Skeletal muscle cell (primary cell): ENCODE results near the gene PARP2.
"Not testable (repeated sequence)": the region's sequence is repeated elsewhere in the genome, so short reads cannot be mapped to it uniquely, and the experiment has no call there.

Experiments used
- DNase-seq: peaks from one replicate; pipeline ENCODE4 v3.0.0-alpha.2; 2010; ENCODE audit warnings: low read depth
- H3K4me3 ChIP-seq: 2 replicates; pipeline ENCODE4 v1.5.1; 2011; ENCODE audit warnings: low read depth, mild to moderate bottlenecking, control low read depth, low read length, moderate library complexity

Gene PARP2

DNA sequence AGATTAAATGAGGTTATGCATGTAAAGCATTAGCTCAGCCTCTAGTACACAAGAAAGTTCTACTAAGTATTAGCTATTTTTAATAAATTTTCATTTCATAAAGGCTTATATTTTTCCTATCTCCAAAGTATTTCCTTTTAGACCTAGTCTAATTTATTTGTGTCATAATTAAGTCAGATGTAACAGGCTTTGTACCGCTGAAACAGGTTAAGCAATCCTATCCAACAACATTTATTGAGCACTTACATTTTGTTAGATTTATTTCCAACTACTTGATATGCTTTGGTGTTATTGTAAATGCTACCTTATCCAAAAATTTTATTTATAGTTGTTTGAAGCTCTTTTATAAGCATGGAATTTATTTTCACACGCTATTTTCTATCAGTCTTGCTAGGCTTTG lies 1.8 kb upstream of the PARP2 start:
- no peak for DNase-seq
- H3K4me3 ChIP-seq, result peak overlapping the region; percentile 73

DNA sequence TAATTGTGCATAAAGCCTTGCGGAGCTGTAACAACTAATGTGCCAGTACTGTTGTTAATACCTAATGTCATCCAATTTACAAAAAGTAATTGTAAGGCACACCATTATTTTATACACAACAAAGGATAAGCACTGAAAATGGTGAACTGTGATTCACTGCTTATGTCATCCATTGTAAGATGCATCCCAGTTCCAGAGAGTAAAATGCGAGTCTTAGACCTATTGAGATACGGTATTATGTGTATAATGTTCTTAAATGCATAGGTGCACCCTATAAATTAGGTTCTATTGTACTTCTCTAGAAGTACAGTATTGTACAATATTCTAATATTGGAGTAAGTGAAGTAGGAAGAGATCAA lies 406 bp downstream of the PARP2 start:
- DNase-seq, result no peak
- peak overlapping the region; percentile 73 for H3K4me3 ChIP-seq

DNA sequence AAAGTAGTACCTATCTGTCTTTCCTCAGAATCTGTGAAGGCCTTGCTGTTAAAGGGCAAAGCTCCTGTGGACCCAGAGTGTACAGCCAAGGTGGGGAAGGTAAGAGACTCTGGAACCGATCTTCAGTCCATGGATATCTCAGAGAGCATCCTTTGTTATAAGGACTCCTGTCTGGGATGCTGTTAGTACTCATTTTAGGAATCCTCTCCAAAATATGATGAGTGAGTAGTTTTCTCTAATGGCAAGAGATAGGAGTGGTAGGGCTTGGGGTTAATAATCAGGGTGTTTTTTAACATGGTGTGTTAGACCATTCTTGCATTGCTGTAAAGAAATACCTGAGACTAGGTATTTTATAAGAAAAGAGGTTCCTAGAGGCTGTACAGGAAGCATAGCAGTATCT lies 1.9 kb downstream of the PARP2 start:
- DNase-seq, result no peak
- no peak overlapping the region for H3K4me3 ChIP-seq

DNA sequence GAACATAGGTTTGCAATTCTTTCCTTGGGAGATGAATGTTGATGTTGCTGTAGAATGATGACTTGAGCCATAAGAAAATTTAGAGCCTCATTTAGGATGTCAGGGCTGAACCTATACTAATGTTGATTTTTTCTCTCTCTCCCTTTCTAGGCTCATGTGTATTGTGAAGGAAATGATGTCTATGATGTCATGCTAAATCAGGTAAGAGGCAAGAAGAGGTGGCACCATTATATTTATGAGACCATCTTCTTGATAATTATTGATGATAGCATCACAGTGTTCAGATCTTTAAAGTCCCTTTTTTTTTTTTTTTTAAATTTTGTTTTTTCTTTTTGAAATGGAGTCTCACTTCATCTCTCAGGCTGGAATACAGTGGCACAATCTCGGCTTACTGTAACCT lies 3.3 kb downstream of the PARP2 start:
- no peak overlapping the region for H3K4me3 ChIP-seq
- no peak for DNase-seq

DNA sequence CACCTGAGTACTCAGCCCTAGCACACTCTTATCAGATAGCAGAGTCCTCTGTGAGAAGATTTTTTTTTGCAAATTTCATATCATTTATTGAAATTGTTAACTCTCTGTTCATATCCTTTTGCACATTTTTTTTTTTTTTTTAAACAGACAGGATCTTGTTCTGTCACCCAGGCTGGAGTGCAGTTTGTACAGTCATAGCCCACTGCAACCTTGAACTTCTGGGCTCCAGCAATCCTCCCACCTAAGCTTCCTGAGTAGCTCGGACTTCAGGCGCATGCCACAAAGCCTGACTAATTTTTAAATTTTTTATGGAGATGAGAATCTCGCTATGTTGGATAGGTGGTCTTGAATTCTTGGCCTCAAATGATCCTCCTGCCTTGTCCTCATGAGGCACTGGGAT lies 4.3 kb downstream of the PARP2 start:
- no peak overlapping the region for H3K4me3 ChIP-seq
- DNase-seq, result no peak

DNA sequence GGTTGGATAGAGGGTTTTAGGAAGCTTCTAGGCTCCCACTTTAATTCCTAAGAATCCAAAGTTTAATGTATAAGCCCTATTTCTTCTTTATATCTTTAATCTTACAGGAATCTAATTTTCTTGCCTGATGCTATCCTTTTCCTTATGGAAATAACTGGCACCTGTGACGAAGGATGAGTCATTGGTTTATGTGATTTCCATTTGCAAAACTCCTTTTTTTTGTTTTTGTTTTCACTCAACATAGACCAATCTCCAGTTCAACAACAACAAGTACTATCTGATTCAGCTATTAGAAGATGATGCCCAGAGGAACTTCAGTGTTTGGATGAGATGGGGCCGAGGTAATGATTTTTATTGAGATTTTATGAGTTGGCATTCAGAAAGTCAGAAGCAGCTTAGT lies 6.8 kb downstream of the PARP2 start:
- no peak overlapping the region for H3K4me3 ChIP-seq
- no peak for DNase-seq

DNA sequence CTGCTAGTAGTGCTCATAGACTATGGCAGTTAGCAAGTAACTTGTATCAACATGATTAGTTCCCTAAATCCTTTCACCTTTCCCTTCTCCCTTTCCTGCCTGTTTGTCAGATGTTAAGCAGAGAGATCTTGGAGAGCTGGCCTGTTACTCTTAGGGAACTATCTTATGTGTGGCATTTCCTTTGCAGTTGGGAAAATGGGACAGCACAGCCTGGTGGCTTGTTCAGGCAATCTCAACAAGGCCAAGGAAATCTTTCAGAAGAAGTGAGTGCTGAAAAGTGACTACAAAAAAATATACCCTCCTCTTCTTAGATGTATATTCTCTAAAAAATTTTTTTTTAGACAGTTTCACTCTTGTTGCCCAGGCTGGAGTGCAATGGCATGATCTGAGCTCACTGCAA lies 7.4 kb downstream of the PARP2 start:
- no peak for DNase-seq
- H3K4me3 ChIP-seq, result no peak overlapping the region

DNA sequence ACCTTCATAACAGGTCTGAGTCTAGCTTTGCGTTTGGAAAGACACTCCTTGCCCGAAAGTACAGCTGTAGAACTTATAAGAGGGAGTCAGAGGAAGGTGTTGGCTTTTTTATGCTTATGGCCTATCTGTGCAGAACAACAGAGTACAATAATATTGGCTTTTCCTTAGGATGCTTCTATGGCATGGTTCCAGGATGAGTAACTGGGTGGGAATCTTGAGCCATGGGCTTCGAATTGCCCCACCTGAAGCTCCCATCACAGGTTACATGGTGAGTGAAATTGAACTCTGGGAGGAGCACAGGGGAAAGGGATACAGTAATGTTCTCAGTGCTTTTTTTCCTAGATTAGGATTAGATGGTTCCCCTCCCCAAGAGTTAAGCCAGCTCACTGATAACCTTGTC lies 13.0 kb downstream of the PARP2 start:
- no peak overlapping the region for H3K4me3 ChIP-seq
- no peak for DNase-seq

DNA sequence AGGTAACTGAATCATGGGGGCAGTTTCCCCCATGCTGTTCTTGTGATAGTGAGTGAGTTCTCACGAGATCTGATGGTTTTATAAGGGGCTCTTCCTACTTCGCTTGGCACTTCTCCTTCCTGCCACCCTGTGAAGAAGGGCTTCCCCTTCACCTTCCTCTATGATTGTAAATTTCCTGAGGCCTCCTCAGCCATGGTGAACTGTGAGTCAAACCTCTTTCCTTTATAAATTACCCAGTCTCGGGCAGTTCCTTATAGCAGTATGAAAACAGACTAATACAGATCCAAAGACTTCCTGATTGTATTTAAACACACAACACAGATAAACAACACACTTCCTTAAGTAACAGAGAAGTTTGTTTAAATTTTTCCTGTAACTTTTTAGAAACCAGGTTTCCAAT lies 15.0 kb downstream of the PARP2 start:
- DNase-seq, H3K4me3 ChIP-seq: not testable (repeated sequence)

DNA sequence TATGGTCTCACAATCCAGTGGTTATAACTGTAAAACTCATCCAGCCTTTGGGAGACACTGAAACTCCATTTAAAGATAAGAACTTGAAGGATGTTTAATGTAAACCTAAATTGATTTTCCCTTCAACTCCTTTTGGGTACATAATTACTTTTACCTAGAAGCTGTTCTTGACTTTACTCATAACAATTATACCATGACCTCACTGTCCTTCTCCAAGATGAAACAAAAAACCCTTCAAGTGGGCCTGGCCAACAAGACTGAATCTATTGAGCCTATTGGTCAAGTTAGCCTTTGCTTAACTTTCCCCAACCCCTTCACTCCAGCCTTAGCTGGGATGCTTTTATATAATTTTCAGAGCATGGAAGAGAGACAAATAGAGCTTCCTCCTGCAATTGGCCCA lies 22.5 kb downstream of the PARP2 start:
- H3K4me3 ChIP-seq, result no peak overlapping the region
- DNase-seq, result no peak

DNA sequence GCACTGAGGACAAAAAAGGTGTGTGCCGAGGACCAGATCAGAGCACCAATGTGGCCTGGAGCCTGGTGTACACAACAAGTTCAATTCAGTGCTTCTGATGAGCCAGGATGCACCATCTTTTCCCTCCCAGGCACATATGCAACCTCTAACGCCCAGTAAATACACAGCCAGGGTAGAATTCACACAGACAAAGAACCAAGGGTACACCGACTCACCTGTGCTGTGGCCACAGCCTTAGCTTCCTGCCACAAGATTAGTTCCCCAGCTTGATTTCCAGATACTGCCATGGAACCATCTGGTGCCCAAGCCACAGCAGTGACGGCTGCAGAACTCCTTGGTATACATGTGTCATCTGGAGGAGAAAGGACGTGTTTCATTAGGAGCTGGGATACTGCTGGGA lies 29.4 kb downstream of the PARP2 start:
- H3K4me3 ChIP-seq, result no peak overlapping the region
- no peak for DNase-seq

DNA sequence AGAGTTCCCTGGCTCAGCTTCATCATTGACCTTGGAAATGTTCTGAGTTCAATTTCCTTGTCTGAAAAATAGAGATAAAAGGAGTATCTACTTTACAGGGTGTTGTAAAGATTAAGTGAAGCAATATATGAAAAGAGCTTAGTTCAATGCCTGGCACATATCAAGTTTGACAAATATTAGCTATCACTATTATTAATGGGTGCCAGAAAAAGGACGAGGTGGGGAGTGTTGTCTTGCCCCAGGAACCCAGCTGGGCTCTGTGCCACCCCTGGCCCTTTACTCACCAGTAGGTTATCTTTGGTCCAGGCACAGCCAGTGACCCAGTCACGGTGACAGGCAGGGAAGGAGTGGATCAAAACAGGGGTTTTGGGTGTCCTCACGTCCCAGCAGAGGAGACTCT lies 32.0 kb downstream of the PARP2 start:
- no peak for DNase-seq
- no peak overlapping the region for H3K4me3 ChIP-seq

DNA sequence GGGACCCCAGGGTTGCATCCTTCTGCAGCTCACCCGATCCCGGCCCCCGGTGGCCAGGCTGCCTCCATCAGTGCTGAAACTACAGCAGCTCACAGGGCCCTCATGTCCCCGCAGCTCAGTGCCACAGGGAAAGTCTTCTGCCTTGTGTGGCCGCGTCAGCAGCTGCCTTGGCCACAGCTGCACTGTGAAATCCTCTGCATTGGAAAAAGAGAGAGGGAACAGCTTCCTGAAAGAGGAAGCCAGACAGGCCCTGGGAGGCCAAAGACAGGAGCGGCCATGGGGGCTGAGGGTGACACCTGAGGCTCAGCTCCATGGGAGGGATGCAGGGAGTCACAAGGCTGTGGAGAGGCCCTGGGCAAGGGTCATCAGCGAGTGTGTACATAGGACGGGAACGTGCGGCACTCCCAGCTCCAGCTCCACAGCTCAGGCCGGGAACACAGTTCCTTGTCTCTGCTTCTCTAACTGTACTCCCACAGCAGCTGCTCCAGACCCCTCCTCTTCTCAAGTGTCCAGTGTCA lies 32.7 kb downstream of the PARP2 start:
- no peak overlapping the region for H3K4me3 ChIP-seq

DNA sequence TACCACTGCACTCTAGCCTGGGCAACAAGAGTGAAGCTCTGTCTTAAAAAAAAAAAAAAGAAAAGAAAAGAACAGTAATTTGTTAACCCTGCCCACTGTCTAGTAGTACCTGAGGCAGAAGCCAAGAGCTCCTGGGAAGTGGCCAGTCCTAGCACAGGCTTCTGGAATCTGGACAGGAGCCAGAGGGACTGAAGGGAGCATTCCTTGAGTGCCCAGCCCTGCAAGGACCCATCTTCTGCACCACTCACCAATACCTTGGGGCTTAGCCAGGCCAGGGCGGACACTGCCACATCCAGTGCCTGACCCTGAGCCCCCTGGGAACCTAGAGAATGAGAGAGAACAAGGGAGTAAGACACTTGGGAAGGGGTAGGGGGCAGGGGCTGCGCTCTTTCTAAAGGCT lies 33.7 kb downstream of the PARP2 start:
- no peak overlapping the region for H3K4me3 ChIP-seq
- DNase-seq, result no peak

More for the DNA sequence above, 32.7 kb downstream of the PARP2 start:
- DNase-seq, result no peak

DNA sequence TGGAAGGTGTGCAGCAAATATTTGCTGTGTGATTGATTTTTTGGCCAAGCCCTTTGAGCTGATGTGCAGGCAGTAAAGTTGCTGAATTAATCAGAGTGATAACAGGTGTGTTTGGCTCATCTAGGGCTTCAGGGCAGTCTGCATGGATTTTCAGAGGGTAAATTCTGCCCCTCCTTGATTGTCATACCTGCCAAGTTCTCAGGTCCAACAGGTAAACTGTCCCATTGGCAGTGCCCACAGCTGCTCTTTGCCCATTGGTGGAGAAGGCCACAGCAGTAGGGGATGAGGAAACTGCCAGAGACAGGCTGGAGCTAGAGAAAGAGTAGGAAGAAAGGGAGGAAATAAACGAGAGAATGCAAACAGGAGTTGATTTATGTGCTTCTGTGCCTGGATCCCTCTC lies 36.3 kb downstream of the PARP2 start:
- no peak for DNase-seq
- H3K4me3 ChIP-seq, result no peak overlapping the region

DNA sequence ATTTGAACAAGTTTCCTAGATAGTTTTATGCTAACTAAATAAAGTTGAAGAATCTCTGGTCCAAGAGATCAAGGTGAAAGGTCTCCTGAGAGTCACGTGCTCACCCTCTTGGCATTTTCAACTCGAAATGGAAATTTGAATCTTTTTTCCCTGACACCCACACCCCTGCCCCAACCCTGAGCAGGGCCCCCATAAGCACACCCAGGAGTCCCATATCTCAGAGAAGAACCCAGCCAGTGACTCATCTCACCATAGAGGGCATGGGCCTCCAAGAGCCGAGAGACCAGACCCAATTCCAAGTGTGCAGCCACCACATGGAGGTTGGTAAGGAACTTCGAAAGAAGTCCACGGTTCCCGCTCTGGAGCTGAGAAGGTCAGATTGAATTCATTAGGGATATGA lies 37.2 kb downstream of the PARP2 start:
- DNase-seq, result no peak

DNA sequence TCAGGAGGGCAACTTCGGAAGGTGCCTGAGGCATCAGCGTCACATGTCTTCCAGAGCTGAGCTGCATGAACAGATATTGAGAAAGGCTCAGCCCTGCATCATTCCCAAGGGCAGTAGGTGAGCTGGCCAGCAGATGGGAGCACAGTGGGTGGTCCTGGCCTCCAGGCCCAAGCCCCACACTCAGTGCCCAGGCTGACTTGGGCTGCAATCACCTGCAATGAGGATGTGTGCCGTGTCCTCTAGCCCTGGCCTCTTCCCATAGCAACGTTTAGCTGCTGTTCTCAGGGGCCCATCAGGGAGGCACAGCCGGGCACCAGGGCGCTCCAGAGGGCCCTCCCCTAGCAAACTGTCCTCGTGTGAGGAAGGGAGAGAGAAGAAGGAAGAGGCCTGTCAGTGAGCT lies 37.9 kb downstream of the PARP2 start:
- H3K4me3 ChIP-seq, result no peak overlapping the region
- DNase-seq, result no peak

More for the DNA sequence above, 37.2 kb downstream of the PARP2 start:
- no peak overlapping the region for H3K4me3 ChIP-seq

DNA sequence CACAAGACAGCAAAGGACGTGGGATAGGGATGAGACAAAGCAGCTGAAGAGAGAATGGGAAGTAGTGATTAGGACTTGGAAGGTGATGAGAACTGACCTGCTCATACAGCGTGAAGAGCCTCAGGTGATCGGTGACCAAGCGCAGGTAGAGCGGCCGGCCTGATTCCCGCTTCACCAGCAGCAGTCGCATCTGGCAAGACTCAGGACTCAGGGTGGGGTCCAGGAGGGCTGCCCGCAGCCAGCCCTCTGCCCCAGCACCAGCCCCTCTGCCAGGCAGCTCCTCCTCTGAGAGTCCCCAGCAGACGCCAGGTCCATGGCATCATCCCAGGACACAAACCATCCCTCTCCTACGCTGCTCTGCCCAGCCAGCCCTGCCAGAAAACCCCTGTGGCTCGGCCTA lies 39.1 kb downstream of the PARP2 start:
- no peak for DNase-seq
- no peak overlapping the region for H3K4me3 ChIP-seq

DNA sequence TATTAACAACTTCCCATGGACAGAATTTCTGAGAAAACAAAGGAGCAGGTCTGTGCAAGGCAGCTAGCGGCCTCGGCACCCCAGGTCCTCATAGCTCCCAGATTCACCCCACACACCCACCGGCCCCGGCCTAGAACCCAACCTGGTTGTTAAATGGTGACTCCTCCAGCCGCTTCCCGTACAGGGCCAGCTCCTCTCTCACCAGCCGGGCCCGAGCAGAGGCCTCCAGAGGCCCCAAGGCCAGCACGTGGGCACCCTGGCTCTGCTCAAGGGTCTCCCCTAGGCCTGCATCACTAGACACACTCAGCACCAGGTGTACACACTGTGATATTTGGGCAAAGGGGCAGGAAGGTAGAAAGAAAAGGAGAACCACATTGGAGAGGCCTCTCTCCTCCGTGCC lies 39.6 kb downstream of the PARP2 start:
- no peak for DNase-seq
- H3K4me3 ChIP-seq, result no peak overlapping the region

DNA sequence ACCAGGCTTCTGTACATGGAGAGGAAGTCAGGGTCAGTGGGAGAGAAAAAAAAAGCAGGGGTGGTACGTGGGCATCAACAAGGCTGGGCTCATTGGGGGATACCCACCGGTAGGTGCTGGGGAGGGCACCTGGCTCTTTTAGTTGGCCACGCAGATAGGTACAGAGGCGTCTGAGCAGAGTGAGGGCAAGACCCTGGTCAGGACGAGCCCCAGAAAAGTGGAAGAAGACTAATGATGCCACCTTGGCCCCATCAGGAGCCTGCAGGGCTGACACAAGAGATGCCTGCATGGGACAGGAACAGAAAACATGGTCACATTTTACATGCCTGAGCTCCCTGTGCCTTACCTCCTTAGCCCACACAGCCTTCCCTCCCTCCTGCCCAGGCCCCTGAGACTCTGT lies 40.2 kb downstream of the PARP2 start:
- no peak overlapping the region for H3K4me3 ChIP-seq
- no peak for DNase-seq

DNA sequence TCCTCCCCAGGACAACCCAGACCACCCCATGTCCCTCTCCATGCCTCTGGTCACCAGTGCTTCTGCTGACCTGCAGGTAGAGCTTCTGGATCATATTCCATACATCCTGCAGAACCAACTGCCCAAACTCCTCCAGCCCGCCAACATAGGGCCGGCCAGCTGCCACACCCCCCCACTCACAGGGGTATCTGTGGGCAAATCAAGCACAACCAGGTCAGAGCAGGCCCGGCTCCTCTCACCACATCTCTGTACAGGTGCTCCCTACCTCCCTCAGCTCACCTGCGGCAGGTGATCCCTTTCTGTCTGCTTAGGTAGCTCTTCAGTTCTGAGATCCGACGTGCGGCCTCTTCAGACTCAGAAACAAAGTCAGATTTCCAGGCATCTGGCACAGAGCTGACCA lies 40.9 kb downstream of the PARP2 start:
- no peak overlapping the region for H3K4me3 ChIP-seq
- DNase-seq, result no peak

DNA sequence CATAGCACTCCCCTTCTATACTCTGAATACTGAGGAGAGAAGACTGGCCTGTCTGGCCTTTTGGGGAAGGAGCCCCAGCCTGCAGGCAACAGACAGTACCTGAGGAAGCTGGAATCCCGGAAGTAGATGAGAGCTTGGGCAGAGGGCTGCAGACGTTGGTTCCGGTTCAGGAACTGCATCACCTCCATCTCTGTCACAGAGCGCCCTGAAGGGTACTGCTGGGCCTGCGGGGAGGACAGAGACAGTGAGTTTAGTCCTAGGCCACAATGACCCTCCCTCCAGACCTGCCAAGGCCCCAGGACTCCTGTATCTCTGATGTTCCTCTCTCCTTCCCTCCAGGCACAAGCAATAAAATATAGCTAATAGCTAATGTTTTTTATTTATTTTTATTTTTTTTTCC lies 41.5 kb downstream of the PARP2 start:
- no peak overlapping the region for H3K4me3 ChIP-seq
- DNase-seq, result no peak
